ENCODE measurements around the gene TMEM130.

Gene TMEM130

GRCh38 chr7:98805956-98806838 lies 63.6 kb downstream of the TMEM130 start:
- TF ChIP-seq CTCF (conservative IDR thresholded peaks at IDR 0.05; ENCODE audit: control insufficient read depth, insufficient read depth, low read depth, low read length): no peak
- no peak overlapping the region for H3K4me3 ChIP-seq (ENCODE audit: control insufficient read depth, low read depth, low read length)
- no peak for DNase-seq (ENCODE audit: low read depth)

- no peak for TF ChIP-seq CTCF (conservative IDR thresholded peaks at IDR 0.05; ENCODE audit: control insufficient read depth, insufficient read depth, low read depth, low read length)
These were observed 67.1 kb downstream of the TMEM130 start for GRCh38 chr7:98802781-98803110.

GRCh38 chr7:98802088-98802780 lies 67.6 kb downstream of the TMEM130 start:
- DNase-seq (ENCODE audit: low read depth): peak; percentile 72
- no peak overlapping the region for H3K4me3 ChIP-seq (ENCODE audit: control insufficient read depth, low read depth, low read length)
- no peak for TF ChIP-seq CTCF (conservative IDR thresholded peaks at IDR 0.05; ENCODE audit: control insufficient read depth, insufficient read depth, low read depth, low read length)

More at GRCh38 chr7:98802781-98803110, 67.1 kb downstream of the TMEM130 start:
- DNase-seq (ENCODE audit: low read depth): no peak
- H3K4me3 ChIP-seq (ENCODE audit: control insufficient read depth, low read depth, low read length): no peak overlapping the region

GRCh38 chr7:98800996-98801395 lies 68.8 kb downstream of the TMEM130 start:
- DNase-seq (ENCODE audit: low read depth): no peak
- TF ChIP-seq CTCF (conservative IDR thresholded peaks at IDR 0.05; ENCODE audit: control insufficient read depth, insufficient read depth, low read depth, low read length): no peak
- H3K4me3 ChIP-seq (ENCODE audit: control insufficient read depth, low read depth, low read length): no peak overlapping the region

GRCh38 chr7:98797150-98797549 lies 72.7 kb downstream of the TMEM130 start:
- TF ChIP-seq CTCF (conservative IDR thresholded peaks at IDR 0.05; ENCODE audit: control insufficient read depth, insufficient read depth, low read depth, low read length): no peak
- DNase-seq (ENCODE audit: low read depth): no peak
- H3K4me3 ChIP-seq (ENCODE audit: control insufficient read depth, low read depth, low read length): no peak overlapping the region

All from fibroblast of mammary gland (primary cell).